Measurements from ENCODE around the gene BBS9.
"Not testable (repeated sequence)": the region's sequence is repeated elsewhere in the genome, so short reads cannot be mapped to it uniquely, and the experiment has no call there.

DNA sequence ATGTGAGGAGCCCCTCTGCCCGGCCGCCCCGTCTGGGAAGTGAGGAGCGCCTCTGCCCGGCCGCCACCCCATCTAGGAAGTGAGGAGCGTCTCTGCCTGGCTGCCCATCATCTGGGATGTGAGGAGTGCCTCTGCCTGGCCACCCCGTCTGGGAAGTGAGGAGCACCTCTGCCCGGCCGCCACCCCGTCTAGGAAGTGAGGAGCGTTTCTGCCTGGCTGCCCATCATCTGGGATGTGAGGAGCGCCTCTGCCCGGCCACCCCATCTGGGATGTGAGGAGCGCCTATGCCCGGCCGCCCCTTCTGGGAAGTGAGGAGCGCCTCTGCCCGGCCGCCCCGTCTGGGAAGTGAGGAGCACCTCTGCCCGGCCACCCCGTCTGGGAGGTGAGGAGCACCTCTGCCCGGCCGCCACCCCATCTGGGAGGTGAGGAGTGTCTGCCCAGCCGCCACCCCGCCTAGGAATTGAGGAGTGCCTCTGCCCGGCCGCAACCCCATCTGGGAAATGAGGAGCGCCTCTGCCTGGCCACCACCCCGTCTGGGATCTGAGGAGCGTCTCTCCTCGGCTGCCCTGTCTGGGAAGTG, 174.7 kb downstream of the BBS9 start:
- TF ChIP-seq, protein P1, sequence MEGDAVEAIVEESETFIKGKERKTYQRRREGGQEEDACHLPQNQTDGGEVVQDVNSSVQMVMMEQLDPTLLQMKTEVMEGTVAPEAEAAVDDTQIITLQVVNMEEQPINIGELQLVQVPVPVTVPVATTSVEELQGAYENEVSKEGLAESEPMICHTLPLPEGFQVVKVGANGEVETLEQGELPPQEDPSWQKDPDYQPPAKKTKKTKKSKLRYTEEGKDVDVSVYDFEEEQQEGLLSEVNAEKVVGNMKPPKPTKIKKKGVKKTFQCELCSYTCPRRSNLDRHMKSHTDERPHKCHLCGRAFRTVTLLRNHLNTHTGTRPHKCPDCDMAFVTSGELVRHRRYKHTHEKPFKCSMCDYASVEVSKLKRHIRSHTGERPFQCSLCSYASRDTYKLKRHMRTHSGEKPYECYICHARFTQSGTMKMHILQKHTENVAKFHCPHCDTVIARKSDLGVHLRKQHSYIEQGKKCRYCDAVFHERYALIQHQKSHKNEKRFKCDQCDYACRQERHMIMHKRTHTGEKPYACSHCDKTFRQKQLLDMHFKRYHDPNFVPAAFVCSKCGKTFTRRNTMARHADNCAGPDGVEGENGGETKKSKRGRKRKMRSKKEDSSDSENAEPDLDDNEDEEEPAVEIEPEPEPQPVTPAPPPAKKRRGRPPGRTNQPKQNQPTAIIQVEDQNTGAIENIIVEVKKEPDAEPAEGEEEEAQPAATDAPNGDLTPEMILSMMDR (conservative IDR thresholded peaks at IDR 0.05; ENCODE audit: low read depth, low read length) = not testable (repeated sequence)
- TF ChIP-seq EZH2 (IDR thresholded peaks at IDR 0.05; ENCODE audit: low read length, unreplicated experiment) = not testable (repeated sequence)
